Esophagus muscularis mucosa (tissue), 3 donors: ENCODE data around the gene RIN3.

ENCODE experiments used
- CTCF ChIP-seq, 3 experiments: fragments of 200-600 bp in 2 of 3; fragments of 450-650 bp in 1 of 3; sonication (generic) in 2 of 3; IDR thresholded peaks; one replicate each; pipeline ENCODE4 v1.5.1; 2017 to 2019; ENCODE audit warnings: antibody characterized with exemption in 3 of 3, mild to moderate bottlenecking in 2 of 3, moderate library complexity in 1 of 3
- POLR2A ChIP-seq: fragments of 450-650 bp; IDR thresholded peaks from one replicate; pipeline ENCODE4 v1.6.1; 2017; ENCODE audit warnings: antibody characterized with exemption, moderate library complexity, mild to moderate bottlenecking, low read depth

- TF ChIP-seq POLR2A (no peak), CTCF (IDR thresholded peaks at IDR 0.05) (no peak)
Measured at GRCh38 chr14:92499234-92499633, 14.3 kb upstream of the RIN3 start.
